ENCODE measurements around the gene PYROXD2.

PYROXD2 gene

GRCh38 chr10:98414932-98415730 lies at the start of gene PYROXD2:
Gene PYROXD2, minus strand, starts transcription at chr10:98415182. Its CDS starts 47 bp downstream, at chr10:98415135.
- in situ Hi-C loops (cut with MboI; ENCODE audit: low pct_unique_long_range_greater_than_20kb, low sequenced_read_pairs), result no loop called here
- peak; percentile 79 for DNase-seq

- no peak for DNase-seq
- in situ Hi-C loops (cut with MboI; ENCODE audit: low pct_unique_long_range_greater_than_20kb, low sequenced_read_pairs), result loop anchor here (25.0 kb wide), 1 partner anchor 573 kb away; no protein-coding TSS in a partner anchor
Observed at GRCh38 chr10:98463976-98464754, 49.2 kb upstream of the PYROXD2 start.

- in situ Hi-C loops (cut with MboI; ENCODE audit: low pct_unique_long_range_greater_than_20kb, low sequenced_read_pairs), result loop anchor here (25.0 kb wide), 1 partner anchor 574 kb away; no protein-coding TSS in a partner anchor
- no peak for DNase-seq
Observed at GRCh38 chr10:98463016-98463415, 48.0 kb upstream of the PYROXD2 start.

- in situ Hi-C loops (cut with MboI; ENCODE audit: low pct_unique_long_range_greater_than_20kb, low sequenced_read_pairs), result loop anchor here (25.0 kb wide), 1 partner anchor 576 kb away; no protein-coding TSS in a partner anchor
- DNase-seq, result no peak
Observed at GRCh38 chr10:98461500-98461842, 46.5 kb upstream of the PYROXD2 start.

- no peak for DNase-seq
- in situ Hi-C loops (cut with MboI; ENCODE audit: low pct_unique_long_range_greater_than_20kb, low sequenced_read_pairs), result loop anchor here (25.0 kb wide), 1 partner anchor 576 kb away; no protein-coding TSS in a partner anchor
Observed at GRCh38 chr10:98460837-98461499, 46.0 kb upstream of the PYROXD2 start.

GRCh38 chr10:98458809-98459784 lies 44.1 kb upstream of the PYROXD2 start:
- DNase-seq, result no peak
- in situ Hi-C loops (cut with MboI; ENCODE audit: low pct_unique_long_range_greater_than_20kb, low sequenced_read_pairs), result loop anchor here (25.0 kb wide), 1 partner anchor 578 kb away; no protein-coding TSS in a partner anchor

- no peak for DNase-seq
- in situ Hi-C loops (cut with MboI; ENCODE audit: low pct_unique_long_range_greater_than_20kb, low sequenced_read_pairs), result loop anchor here (25.0 kb wide), 1 partner anchor 580 kb away; no protein-coding TSS in a partner anchor
Observed at GRCh38 chr10:98457721-98458120, 42.7 kb upstream of the PYROXD2 start.

GRCh38 chr10:98456686-98457482 lies 41.9 kb upstream of the PYROXD2 start:
- in situ Hi-C loops (cut with MboI; ENCODE audit: low pct_unique_long_range_greater_than_20kb, low sequenced_read_pairs), result loop anchor here (25.0 kb wide), 1 partner anchor 580 kb away; no protein-coding TSS in a partner anchor
- DNase-seq, result no peak

GRCh38 chr10:98456043-98456570 lies 41.1 kb upstream of the PYROXD2 start:
- DNase-seq, result no peak
- in situ Hi-C loops (cut with MboI; ENCODE audit: low pct_unique_long_range_greater_than_20kb, low sequenced_read_pairs), result loop anchor here (25.0 kb wide), 1 partner anchor 581 kb away; no protein-coding TSS in a partner anchor

GRCh38 chr10:98453729-98454128 lies 38.7 kb upstream of the PYROXD2 start:
- in situ Hi-C loops (cut with MboI; ENCODE audit: low pct_unique_long_range_greater_than_20kb, low sequenced_read_pairs), result loop anchor here (25.0 kb wide), 1 partner anchor 584 kb away; no protein-coding TSS in a partner anchor
- no peak for DNase-seq

- in situ Hi-C loops (cut with MboI; ENCODE audit: low pct_unique_long_range_greater_than_20kb, low sequenced_read_pairs), result loop anchor here (25.0 kb wide), 1 partner anchor 587 kb away; no protein-coding TSS in a partner anchor
Observed at GRCh38 chr10:98450618-98451017, 35.6 kb upstream of the PYROXD2 start.

GRCh38 chr10:98449287-98449686 lies 34.3 kb upstream of the PYROXD2 start:
- in situ Hi-C loops (cut with MboI; ENCODE audit: low pct_unique_long_range_greater_than_20kb, low sequenced_read_pairs), result no loop called here
- no peak for DNase-seq

More at GRCh38 chr10:98450618-98451017, 35.6 kb upstream of the PYROXD2 start:
- no peak for DNase-seq

GRCh38 chr10:98446661-98447221 lies 31.8 kb upstream of the PYROXD2 start, which contains the start of gene HPS1:
Gene HPS1, minus strand, starts transcription at chr10:98446935. Its CDS starts 3,695 bp downstream, at chr10:98443240.
- DNase-seq, result peak; percentile 78
- in situ Hi-C loops (cut with MboI; ENCODE audit: low pct_unique_long_range_greater_than_20kb, low sequenced_read_pairs), result no loop called here

- peak; percentile 59 for DNase-seq
Observed at GRCh38 chr10:98446151-98446660, 31.2 kb upstream of the PYROXD2 start.

GRCh38 chr10:98445200-98445812 lies 30.3 kb upstream of the PYROXD2 start:
- DNase-seq, result no peak
- in situ Hi-C loops (cut with MboI; ENCODE audit: low pct_unique_long_range_greater_than_20kb, low sequenced_read_pairs), result no loop called here

More at GRCh38 chr10:98446151-98446660, 31.2 kb upstream of the PYROXD2 start:
- in situ Hi-C loops (cut with MboI; ENCODE audit: low pct_unique_long_range_greater_than_20kb, low sequenced_read_pairs), result no loop called here
